SK-N-SH (cell line): ENCODE measurements around the gene CRIP1. TPM values are rescaled to one million over a fixed set of nuclear protein-coding genes. Genes with fewer than 3 reads are reported as not detected.
A peak's percentile ranks its signal among the peaks of the same experiment; 100 is the strongest.

Source experiments
- CTCF ChIA-PET: fragments of 300-600, 350-600 bp; formaldehyde crosslinking; extraction: SDS; loops from one replicate; lab custom pipeline; 2021; lab: Yijun Ruan, JAX
- POLR2A ChIA-PET: fragments of 350-600 bp; sonication (Branson Sonifier 250); formaldehyde crosslinking; extraction: SDS; loops from one replicate; lab custom pipeline; 2020; ENCODE audit warnings: antibody characterized with exemption, inconsistent platforms; lab: Yijun Ruan, JAX
- DNase-seq: peaks from one replicate; pipeline ENCODE4 v3.0.0; 2012
- H2AFZ ChIP-seq: fragments of 200-600 bp; sonication (generic); 2 replicates; pipeline ENCODE4 v1.8.1; 2016; ENCODE audit warnings: antibody characterized with exemption, mild to moderate bottlenecking, low read depth
- H3F3A ChIP-seq: fragments of 200-600 bp; sonication (generic); replicated peaks from 2 replicates; pipeline ENCODE3; 2016; ENCODE audit warnings: antibody characterized with exemption, mild to moderate bottlenecking; ENCODE audit not compliant: insufficient read depth
- H3K27ac ChIP-seq, 2 experiments: fragments of 200-500 bp in 1 of 2; fragments of 200-600 bp in 1 of 2; sonication (Bioruptor generic) in 1 of 2; sonication (generic), shearing (Covaris generic) in 1 of 2; 2 replicates each; pipeline versions ENCODE4 v1.5.1 to v1.6.1; 2014 to 2016; ENCODE audit warnings: low read depth in 2 of 2, inconsistent platforms in 1 of 2, low read length in 1 of 2, mild to moderate bottlenecking in 1 of 2, mixed read lengths in 1 of 2
- H3K27me3 ChIP-seq: fragments of 200-600 bp; sonication (generic), shearing (Covaris generic); 2 replicates; pipeline ENCODE4 v1.6.1; 2016; ENCODE audit warnings: mixed run types; ENCODE audit not compliant: insufficient read depth
- H3K36me3 ChIP-seq, 2 experiments: fragments of 200-500 bp in 1 of 2; fragments of 200-600 bp in 1 of 2; sonication (Bioruptor generic) in 1 of 2; sonication (generic) in 1 of 2; replicated peaks in 1 of 2; 2 replicates each; pipeline versions ENCODE3 to v1.5.1; 2014 to 2016; ENCODE audit warnings: low read length in 1 of 2, mild to moderate bottlenecking in 1 of 2; ENCODE audit not compliant: insufficient read depth in 2 of 2, control insufficient read depth in 1 of 2
- H3K4me1 ChIP-seq, 2 experiments: fragments of 200-500 bp in 1 of 2; fragments of 200-600 bp in 1 of 2; sonication (Bioruptor generic) in 1 of 2; sonication (generic), shearing (Covaris generic) in 1 of 2; 2 replicates each; pipeline versions ENCODE4 v1.5.1 to v1.6.1; 2014 to 2016; ENCODE audit warnings: low read depth in 1 of 2, low read length in 1 of 2, mixed run types in 1 of 2; ENCODE audit not compliant: insufficient read depth in 2 of 2, control insufficient read depth in 1 of 2
- H3K4me2 ChIP-seq: fragments of 200-600 bp; sonication (generic), shearing (Covaris generic); 2 replicates; pipeline ENCODE4 v1.6.1; 2017; ENCODE audit warnings: mixed run types
- H3K4me3 ChIP-seq, 2 experiments: fragments of 200-500 bp in 1 of 2; fragments of 200-600 bp in 1 of 2; sonication (Bioruptor generic) in 1 of 2; sonication (generic), shearing (Covaris generic) in 1 of 2; 2 replicates each; pipeline versions ENCODE4 v1.5.1 to v1.8.1; 2014 to 2016; ENCODE audit warnings: low read depth in 2 of 2, inconsistent platforms in 1 of 2, low read length in 1 of 2, mild to moderate bottlenecking in 1 of 2, mixed read lengths in 1 of 2, moderate library complexity in 1 of 2
- H3K79me2 ChIP-seq: fragments of 200-600 bp; sonication (generic); 2 replicates; pipeline ENCODE4 v1.8.1; 2017; ENCODE audit warnings: mild to moderate bottlenecking; ENCODE audit not compliant: insufficient read depth
- H3K9ac ChIP-seq: fragments of 200-600 bp; sonication (generic); 2 replicates; pipeline ENCODE4 v1.6.1; 2017; ENCODE audit warnings: mixed run types
- H3K9me2 ChIP-seq: fragments of 200-600 bp; sonication (generic); 2 replicates; pipeline ENCODE4 v1.6.1; 2017; ENCODE audit warnings: mixed run types
- H3K9me3 ChIP-seq: fragments of 200-600 bp; sonication (generic); 2 replicates; pipeline ENCODE4 v1.6.1; 2017; ENCODE audit warnings: mixed run types, mild to moderate bottlenecking, moderate library complexity
- H4K20me1 ChIP-seq: fragments of 200-600 bp; sonication (generic); 2 replicates; pipeline ENCODE4 v1.6.1; 2017; ENCODE audit warnings: mild to moderate bottlenecking, mixed run types; ENCODE audit not compliant: insufficient read depth
- CHD2 ChIP-seq: fragments of 150-350 bp; IDR thresholded peaks from 2 replicates; pipeline ENCODE4 v1.6.1; 2018; ENCODE audit warnings: low read length; ENCODE audit not compliant: partially characterized antibody
- ELF1 ChIP-seq: IDR thresholded peaks from 2 replicates; pipeline ENCODE4 v1.4.0; 2012
- EP300 ChIP-seq, 2 experiments: IDR thresholded peaks; 2 replicates each; pipeline versions ENCODE4 v1.4.0 to v1.6.1; 2012; ENCODE audit warnings: borderline replicate concordance in 1 of 2, low read depth in 1 of 2, low read length in 1 of 2
- FOXJ3 ChIP-seq: sonication (generic); formaldehyde crosslinking; IDR thresholded peaks from 2 replicates; pipeline ENCODE4 v1.5.1; 2020; ENCODE audit warnings: mild to moderate bottlenecking, missing genetic modification reagents
- GATA2 ChIP-seq: sonication (generic); formaldehyde crosslinking; IDR thresholded peaks from 2 replicates; pipeline ENCODE4 v1.5.0; 2020; ENCODE audit warnings: mild to moderate bottlenecking, missing genetic modification reagents
- JUND ChIP-seq: IDR thresholded peaks from 2 replicates; pipeline ENCODE4 v1.4.0; 2012
- MAX ChIP-seq: IDR thresholded peaks from 2 replicates; pipeline ENCODE4 v1.4.0; 2012; ENCODE audit warnings: low read depth
- MXI1 ChIP-seq: IDR thresholded peaks from 2 replicates; pipeline ENCODE4 v1.6.1; 2012; ENCODE audit warnings: mild to moderate bottlenecking, low read depth, low read length, improper control_type of control experiment
- POLR2AphosphoS5 ChIP-seq: IDR thresholded peaks from 2 replicates; pipeline ENCODE4 v1.6.1; 2012; ENCODE audit warnings: low read depth, low read length
- RFX5 ChIP-seq: IDR thresholded peaks from 2 replicates; pipeline ENCODE4 v1.6.1; 2012; ENCODE audit warnings: mild to moderate bottlenecking, improper control_type of control experiment, low read length
- SIN3A ChIP-seq: IDR thresholded peaks from 2 replicates; pipeline ENCODE4 v1.6.1; 2012; ENCODE audit warnings: low read depth, mild to moderate bottlenecking, low read length, moderate library complexity, borderline replicate concordance
- TAF1 ChIP-seq: IDR thresholded peaks from 2 replicates; pipeline ENCODE4 v1.6.1; 2012; ENCODE audit warnings: low read depth, mild to moderate bottlenecking, low read length, moderate library complexity, borderline replicate concordance
- TCF12 ChIP-seq: IDR thresholded peaks from 2 replicates; pipeline ENCODE4 v1.4.0; 2012
- YY1 ChIP-seq: IDR thresholded peaks from 2 replicates; pipeline ENCODE4 v1.4.0; 2012; ENCODE audit warnings: low read depth, mild to moderate bottlenecking
- ZBTB33 ChIP-seq: IDR thresholded peaks from 2 replicates; pipeline ENCODE4 v1.4.0; 2012; ENCODE audit warnings: low read depth, borderline replicate concordance
- WGBS: methylation state at CpG from one replicate; pipeline ENCODE4 v1.1.6; 2017; ENCODE audit warnings: low lambda C conversion rate; 5-methylcytosine and 5-hydroxymethylcytosine counted together
- polyA plus RNA-seq, 3 experiments: library from polyadenylated mRNA; depleted of rRNA; stranded (reverse); fragments of >200 nt; gene quantifications; 2 replicates each; pipeline ENCODE4 v1.2.3, GENCODE V29; 2012

The CRIP1 gene
- polyA plus RNA-seq, 1 of the 3 experiments (the other 2 are of a cell fraction), result 0.72 TPM

GRCh38 chr14:105450864-105451720, 35.6 kb upstream of the CRIP1 start:
- 88% methylated on average over 22 of the region's 29 CpGs for WGBS
- H3K36me3 ChIP-seq, result peaks cover 16 to 58% of the 10 kb centered on the region in 2 experiments
- peaks cover 0 to 23% of the 10 kb centered on the region in 2 experiments; a peak in 1 of 4 replicates for H3K4me1 ChIP-seq
- CTCF ChIA-PET, result interaction anchor here (0.6 to 5.8 kb wide), 13 partner anchors 9 to 111 kb away, joined by 3 to 35 read pairs (median 4); partner anchors contain the start of genes CRIP1 and TEDC1
- H3K4me2 ChIP-seq, result no peak overlapping the region
- H3K9me2 ChIP-seq, result no peaks in the 10 kb centered on the region
- peaks cover 15% of the 10 kb centered on the region for H4K20me1 ChIP-seq
- no peaks in the 10 kb centered on the region for H3K27me3 ChIP-seq
- peak overlapping the region in 1 of 2 experiments; percentile 18; a peak in 1 of 4 replicates for H3K27ac ChIP-seq
- H3K79me2 ChIP-seq, result peaks cover 22% of the 10 kb centered on the region; the same call in 1 of the 2 replicates
- no peak overlapping the region for H3K4me3 ChIP-seq
- H2AFZ ChIP-seq, result no peak overlapping the region
- no peak overlapping the region for H3K9ac ChIP-seq
- H3F3A ChIP-seq, result no peaks in the 10 kb centered on the region
- no peaks in the 10 kb centered on the region for H3K9me3 ChIP-seq
- no peak for TF ChIP-seq RFX5
- TF ChIP-seq POLR2AphosphoS5, result no peak
- TF ChIP-seq ELF1, result no peak
- TF ChIP-seq JUND, result no peak
- no peak for TF ChIP-seq MXI1
- TF ChIP-seq ZBTB33, result no peak
- TF ChIP-seq TCF12, result no peak
- no peak for TF ChIP-seq EP300 (IDR thresholded peaks at IDR 0.05; ENCODE audit: borderline replicate concordance in 1 of 2, low read depth in 1 of 2, low read length in 1 of 2)
- no peak for TF ChIP-seq CHD2
- no peak for DNase-seq
- POLR2A ChIA-PET, result no interaction called here

GRCh38 chr14:105452963-105453362, 33.7 kb upstream of the CRIP1 start:
- Histone ChIP-seq H3K27ac (no peak overlapping the region; a peak in 1 of 4 replicates), H3K4me1 (peaks cover 0 to 22% of the 10 kb centered on the region in 2 experiments; a peak in 1 of 4 replicates), H3K9me2 (no peaks in the 10 kb centered on the region), H3K79me2 (peaks cover 10% of the 10 kb centered on the region; the same call in 1 of the 2 replicates), H3K9me3 (no peaks in the 10 kb centered on the region), H3F3A (no peaks in the 10 kb centered on the region), H3K27me3 (no peaks in the 10 kb centered on the region), H3K9ac (no peak overlapping the region), H2AFZ (no peak overlapping the region), H3K4me2 (no peak overlapping the region), H3K4me3 (no peak overlapping the region), H3K36me3 (peaks cover 16 to 67% of the 10 kb centered on the region in 2 experiments), H4K20me1 (peaks cover 14% of the 10 kb centered on the region)
- ChIA-PET POLR2A (interaction anchor here (0.9 to 1.5 kb wide), 2 partner anchors 28 to 37 kb away, joined by 3 to 5 read pairs; no protein-coding TSS in a partner anchor), CTCF (interaction anchor here (0.9 to 5.8 kb wide), 9 partner anchors 18 to 82 kb away, joined by 3 to 35 read pairs (median 5); partner anchors contain the start of gene TEDC1)
- TF ChIP-seq ELF1, result no peak
- TF ChIP-seq YY1, result no peak
- no peak for TF ChIP-seq TAF1
- no peak for TF ChIP-seq GATA2 (CRISPR knock-in tag)
- TF ChIP-seq MAX, result no peak
- TF ChIP-seq FOXJ3 (CRISPR knock-in tag), result no peak
- no peak for TF ChIP-seq EP300 (IDR thresholded peaks at IDR 0.05; ENCODE audit: borderline replicate concordance in 1 of 2, low read depth in 1 of 2, low read length in 1 of 2)
- no peak for TF ChIP-seq SIN3A
- no peak for TF ChIP-seq MXI1
- no peak for DNase-seq
- WGBS, result 98% methylated on average over 8 of the region's 14 CpGs
